NCI-H2029 (cell line): ENCODE results near the gene STK4.

Experiments
- DNase-seq: peaks from one replicate; lab custom pipeline; 2025; lab: John Stamatoyannopoulos, UW

The STK4 gene

GRCh38 chr20:45112754-45113153 is 146.4 kb downstream of the STK4 start:
- DNase-seq: no peak

- no peak for DNase-seq
These were observed 147.6 kb downstream of the STK4 start for GRCh38 chr20:45113865-45114264.

DNA sequence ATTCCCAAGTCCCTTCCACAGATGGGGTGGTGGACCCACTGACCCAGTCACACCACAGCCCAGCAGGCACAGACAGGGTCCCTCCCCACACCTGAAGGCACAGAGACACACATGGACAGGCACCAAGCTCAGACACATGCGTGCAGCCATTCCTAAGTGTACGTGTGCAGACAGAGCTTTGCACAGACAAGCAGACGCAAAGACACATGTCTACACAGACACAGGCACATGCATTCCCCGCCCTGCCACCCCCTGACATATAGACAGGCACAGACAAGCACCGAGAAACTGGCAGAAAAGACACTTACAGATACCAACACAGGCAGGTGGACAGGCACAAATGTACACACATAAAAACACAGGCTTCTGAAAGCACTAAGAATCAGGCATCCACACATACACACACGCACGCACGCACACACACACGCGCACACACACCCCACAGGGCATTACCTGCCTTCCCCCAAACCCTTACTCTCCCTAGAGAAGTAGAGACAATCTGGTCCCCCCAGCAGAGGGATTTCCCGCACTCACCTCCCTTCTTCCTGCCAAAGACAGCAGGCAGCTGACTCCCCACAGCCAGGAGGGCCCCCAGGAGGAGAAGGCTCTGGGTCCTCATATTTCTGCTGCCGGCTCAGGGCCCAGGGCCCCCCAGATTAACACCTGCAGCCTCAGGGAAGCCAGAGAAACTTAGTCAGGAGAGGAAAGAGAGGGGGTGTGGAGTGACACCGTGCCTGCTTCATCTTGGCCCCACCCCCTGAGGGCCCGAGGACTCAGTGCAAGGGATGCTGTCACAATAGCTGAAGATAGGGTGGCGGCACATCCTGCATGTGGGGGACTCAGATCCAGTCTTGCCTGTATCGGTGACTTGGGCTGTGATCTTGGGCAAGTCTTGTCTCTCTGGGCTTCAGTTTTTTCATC is 148.4 kb downstream of the STK4 start, which contains the start of gene WFDC5:
Gene WFDC5, minus strand, starts transcription at position 710 of the 921 bp plus-strand sequence. Its CDS starts 91 bp downstream, at position 619.
- no peak for DNase-seq

- DNase-seq: no peak
These were observed 149.1 kb downstream of the STK4 start for GRCh38 chr20:45115386-45115774.

DNA sequence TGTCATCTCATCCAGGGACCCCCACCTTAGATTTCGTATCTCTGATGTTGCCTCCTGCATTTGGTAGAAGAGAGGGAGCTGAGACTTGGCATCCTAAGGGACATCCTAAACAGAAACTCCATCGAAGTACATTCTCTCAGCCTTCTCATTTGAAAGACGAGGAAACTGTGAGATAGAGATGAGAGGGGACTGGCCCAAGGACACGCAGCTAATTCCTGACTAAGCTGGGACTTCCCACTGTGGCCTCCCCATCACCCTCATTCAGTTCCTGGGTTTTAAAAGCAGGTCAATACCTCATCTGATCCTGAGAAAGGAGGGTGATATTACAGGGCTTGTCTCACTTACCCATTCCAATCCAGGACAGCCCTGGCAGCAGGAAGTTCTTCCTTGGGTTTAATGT is 149.5 kb downstream of the STK4 start:
- DNase-seq: no peak

- peak; percentile 36 for DNase-seq
These were observed 151.3 kb downstream of the STK4 start for GRCh38 chr20:45117581-45117980.

- DNase-seq: no peak
These were observed 151.7 kb downstream of the STK4 start for GRCh38 chr20:45118028-45118427.

GRCh38 chr20:45119556-45120266 is 153.4 kb downstream of the STK4 start:
- no peak for DNase-seq

DNA sequence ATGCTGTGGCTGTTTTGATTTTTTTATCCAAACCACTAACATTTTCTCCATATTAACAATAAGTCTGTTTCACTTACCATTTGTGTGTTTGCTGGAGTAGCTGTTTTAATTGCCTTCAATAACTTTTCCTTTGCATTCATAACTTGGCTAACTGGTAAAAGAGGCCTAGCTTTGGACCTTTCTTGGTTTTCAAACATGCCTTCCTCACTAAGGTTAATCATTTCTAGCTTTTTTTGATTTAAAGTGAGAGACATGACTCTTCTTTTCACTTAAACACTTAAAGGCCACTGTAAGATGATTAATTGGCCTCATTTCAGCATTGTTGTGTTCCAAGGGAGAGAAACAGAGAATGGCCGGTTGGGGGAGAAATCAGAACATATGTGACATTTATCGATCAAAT is 155.1 kb downstream of the STK4 start:
- DNase-seq: no peak

DNA sequence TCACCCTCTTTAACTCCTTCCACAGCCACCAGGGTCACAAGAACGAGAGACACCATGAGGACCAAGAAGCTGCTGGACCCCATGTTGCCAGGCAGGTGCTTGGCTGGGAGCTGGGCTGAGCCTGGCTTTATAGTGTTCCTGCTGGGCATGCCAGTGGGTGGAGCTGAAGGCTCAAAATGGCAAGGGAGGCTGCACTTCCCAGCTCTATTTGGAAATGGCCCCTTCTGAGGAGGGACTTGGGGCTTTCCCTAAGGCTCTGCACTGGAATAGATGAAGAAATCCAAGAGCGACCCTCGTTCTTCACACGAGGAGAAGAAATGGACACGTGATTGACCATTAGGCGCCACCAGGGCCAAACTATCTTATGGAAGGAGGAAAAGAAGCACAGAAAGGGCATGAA is 158.1 kb downstream of the STK4 start, which contains the start of gene WFDC12:
Gene WFDC12, minus strand, starts transcription at position 101 of the 400 bp plus-strand sequence. Its CDS starts 18 bp downstream, at position 83.
- DNase-seq: no peak

GRCh38 chr20:45128099-45128498 is 161.8 kb downstream of the STK4 start:
- no peak for DNase-seq
